Measurements from ENCODE around the gene F2.
A peak's percentile ranks its signal among the peaks of the same experiment; 100 is the strongest.
"Not testable (repeated sequence)": the region's sequence is repeated elsewhere in the genome, so short reads cannot be mapped to it uniquely, and the experiment has no call there.

F2 gene

DNA sequence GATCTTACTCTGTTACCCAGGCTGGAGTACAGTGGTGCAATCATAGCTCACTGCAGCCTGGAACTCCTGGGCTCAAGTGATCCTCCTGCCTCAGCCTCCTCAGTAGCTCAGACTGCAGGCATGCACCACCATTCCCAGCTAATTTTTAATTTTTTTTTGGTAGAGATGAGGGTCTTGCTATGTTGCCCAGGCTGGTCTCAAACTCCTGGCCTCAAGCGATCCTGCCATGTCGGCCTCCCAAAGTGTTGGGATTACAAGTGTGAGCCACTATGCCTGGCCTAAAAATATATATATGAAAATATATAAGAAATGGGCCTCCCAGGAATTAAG, 1.2 kb upstream of the F2 start:
- DNase-seq (ENCODE audit: low read depth, low spot score): not testable (repeated sequence)

- DNase-seq (ENCODE audit: low read depth, low spot score): peak; percentile 17
Measured at GRCh38 chr11:46718155-46719019, 626 bp upstream of the F2 start.

- no peak for DNase-seq (ENCODE audit: low read depth, low spot score)
Measured at GRCh38 chr11:46719543-46720218, 668 bp downstream of the F2 start.

GRCh38 chr11:46721286-46721685, 2.3 kb downstream of the F2 start:
- no peak for DNase-seq (ENCODE audit: low read depth, low spot score)

- DNase-seq (ENCODE audit: low read depth, low spot score): no peak
Measured at GRCh38 chr11:46722566-46723358, 3.7 kb downstream of the F2 start.

GRCh38 chr11:46723359-46723680, 4.3 kb downstream of the F2 start:
- DNase-seq (ENCODE audit: low read depth, low spot score): no peak

DNA sequence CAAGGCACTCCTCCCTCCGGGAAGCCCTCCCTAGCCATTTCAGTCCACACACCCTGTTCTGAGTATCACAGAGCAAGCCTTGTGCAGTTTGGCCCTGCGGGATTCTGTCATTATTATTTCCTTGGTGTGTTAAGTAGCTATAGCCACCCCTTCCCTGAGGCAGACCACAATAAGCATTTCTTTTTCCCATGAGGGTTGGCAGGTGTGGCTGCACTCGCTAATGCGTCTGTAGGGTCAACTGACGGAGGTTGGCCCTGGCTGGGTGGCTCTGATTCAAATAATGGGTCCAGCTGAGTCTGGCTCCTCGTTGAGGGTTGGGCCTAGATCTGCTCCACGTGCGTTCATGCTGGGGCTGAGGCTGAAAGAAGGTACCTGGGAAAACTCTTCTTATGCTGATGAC, 5.1 kb downstream of the F2 start:
- peak; percentile 49 for DNase-seq (ENCODE audit: low read depth, low spot score)

- no peak for DNase-seq (ENCODE audit: low read depth, low spot score)
Measured at GRCh38 chr11:46725338-46726205, 6.6 kb downstream of the F2 start.

DNA sequence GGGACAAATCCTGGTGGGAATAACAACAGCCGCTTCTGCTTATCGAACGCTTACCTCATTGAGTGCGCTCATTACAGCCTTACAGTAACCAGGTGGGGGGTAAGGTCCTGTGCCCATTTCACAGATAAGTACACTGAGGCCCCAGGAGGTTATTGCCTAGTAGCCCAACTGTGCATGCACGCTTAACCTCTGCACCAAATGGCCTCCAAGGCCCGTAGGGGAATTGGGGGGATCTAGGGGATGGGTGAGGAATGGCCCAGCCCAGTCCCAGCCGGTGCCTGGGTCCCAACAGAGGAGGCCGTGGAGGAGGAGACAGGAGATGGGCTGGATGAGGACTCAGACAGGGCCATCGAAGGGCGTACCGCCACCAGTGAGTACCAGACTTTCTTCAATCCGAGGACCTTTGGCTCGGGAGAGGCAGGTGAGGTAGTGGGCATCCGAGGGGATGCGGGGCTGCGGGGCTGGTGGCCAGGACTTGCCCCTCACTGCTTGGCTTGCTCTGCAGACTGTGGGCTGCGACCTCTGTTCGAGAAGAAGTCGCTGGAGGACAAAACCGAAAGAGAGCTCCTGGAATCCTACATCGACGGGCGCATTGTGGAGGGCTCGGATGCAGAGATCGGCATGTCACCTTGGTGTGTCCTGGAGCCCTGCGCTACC, 7.3 kb downstream of the F2 start:
- no peak for DNase-seq (ENCODE audit: low read depth, low spot score)

DNA sequence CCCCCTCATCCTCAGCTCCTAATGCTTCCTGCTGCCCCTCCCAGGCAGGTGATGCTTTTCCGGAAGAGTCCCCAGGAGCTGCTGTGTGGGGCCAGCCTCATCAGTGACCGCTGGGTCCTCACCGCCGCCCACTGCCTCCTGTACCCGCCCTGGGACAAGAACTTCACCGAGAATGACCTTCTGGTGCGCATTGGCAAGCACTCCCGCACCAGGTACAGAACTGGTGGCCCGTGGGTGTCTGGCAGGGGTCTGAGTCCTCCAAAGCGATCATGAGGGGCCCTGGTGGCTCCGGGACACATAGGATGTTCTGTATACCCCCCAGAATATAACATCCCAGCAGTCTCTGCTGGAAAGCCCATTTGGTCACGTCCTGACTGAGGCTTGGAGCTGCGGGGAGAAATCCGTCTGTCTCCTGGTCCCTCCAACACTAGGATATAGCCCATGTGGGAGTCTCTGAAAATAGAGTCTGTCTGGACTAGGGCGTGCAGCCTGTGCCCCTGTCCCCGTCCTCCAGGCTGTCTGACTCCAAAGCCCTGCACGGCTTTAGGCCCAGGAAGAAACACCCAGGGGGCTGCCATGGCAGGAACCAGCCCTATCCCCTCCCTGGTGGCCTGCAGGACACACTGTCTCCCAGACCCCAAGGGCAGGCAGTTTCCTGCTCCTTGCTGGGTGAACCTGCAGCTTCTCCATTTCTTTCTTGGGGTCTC, 9.1 kb downstream of the F2 start:
- DNase-seq (ENCODE audit: low read depth, low spot score): no peak

DNA sequence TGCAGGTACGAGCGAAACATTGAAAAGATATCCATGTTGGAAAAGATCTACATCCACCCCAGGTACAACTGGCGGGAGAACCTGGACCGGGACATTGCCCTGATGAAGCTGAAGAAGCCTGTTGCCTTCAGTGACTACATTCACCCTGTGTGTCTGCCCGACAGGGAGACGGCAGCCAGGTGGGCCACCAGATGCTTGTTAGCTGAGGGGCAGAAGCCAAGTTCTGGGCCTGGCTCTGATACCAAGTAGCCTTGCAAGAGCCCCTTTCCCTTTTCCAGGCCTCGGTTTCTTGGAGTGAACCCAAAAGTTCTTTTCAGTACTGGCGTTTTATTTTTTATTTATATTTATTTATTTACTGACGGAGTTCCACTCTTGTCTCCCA, 9.6 kb downstream of the F2 start:
- DNase-seq (ENCODE audit: low read depth, low spot score): no peak

GRCh38 chr11:46729110-46730027, 10.4 kb downstream of the F2 start:
- DNase-seq (ENCODE audit: low read depth, low spot score): no peak

DNA sequence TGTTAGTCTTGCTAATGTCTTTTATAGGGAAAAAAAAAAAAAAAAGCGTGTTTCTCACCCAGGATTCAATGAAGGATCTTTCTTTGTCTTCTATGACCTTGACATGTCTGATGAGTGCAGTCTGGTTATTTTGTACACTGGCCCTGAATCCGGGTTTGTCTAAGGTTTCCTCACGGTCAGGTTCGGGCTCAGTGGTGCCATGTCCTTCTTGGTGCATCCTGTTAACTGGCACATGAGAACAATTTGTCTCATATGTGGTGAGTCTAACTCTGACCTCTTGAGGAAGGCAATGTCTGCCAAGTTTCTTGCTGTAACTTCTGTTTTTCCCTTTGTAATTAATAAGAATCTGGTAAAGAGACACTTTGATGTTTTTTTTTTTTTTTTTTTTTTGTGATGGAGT, 12.5 kb downstream of the F2 start:
- no peak for DNase-seq (ENCODE audit: low read depth, low spot score)

DNA sequence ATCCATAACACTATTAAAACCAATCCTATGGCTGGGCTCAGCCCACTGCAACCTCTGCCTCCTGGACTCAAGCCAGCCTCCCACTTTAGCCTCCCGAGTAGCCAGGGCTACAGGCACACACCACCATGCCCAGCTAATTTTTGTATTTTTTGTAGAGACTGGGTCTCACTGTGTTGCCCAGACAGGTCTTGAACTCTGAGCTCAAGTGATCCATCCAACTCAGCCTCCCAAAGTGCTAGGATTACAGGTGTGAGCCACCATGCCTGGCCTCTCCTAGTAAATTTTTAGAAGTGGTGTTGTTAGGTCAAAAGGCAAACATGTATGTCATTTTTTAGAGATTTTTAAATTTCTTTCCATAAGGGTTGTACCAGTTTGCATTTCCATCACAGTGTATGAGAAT, 14.2 kb downstream of the F2 start:
- no peak for DNase-seq (ENCODE audit: low read depth, low spot score)

GRCh38 chr11:46736146-46736545, 17.1 kb downstream of the F2 start:
- DNase-seq (ENCODE audit: low read depth, low spot score): no peak

- DNase-seq (ENCODE audit: low read depth, low spot score): no peak
Measured at GRCh38 chr11:46736615-46737014, 17.6 kb downstream of the F2 start.

DNA sequence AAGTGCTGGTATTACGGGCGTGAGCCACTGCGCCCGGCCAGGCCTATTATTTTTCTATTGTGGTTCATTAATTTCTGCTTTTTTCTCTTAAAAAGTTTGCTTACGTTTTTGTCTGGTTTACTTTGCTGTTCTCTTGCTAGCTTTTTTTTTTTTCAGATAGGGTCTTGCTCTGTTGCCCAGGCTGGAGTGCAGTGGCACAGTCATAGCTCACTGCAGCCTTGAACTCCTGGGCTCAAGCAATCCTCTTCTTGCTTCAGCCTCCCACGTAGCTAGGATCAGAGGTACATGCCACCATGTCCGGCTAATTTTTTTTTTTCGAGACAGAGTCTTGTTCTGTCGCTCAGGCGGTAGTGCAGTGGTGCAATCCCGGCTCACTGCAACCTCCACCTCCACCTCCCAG, 18.7 kb downstream of the F2 start:
- DNase-seq (ENCODE audit: low read depth, low spot score): no peak

DNA sequence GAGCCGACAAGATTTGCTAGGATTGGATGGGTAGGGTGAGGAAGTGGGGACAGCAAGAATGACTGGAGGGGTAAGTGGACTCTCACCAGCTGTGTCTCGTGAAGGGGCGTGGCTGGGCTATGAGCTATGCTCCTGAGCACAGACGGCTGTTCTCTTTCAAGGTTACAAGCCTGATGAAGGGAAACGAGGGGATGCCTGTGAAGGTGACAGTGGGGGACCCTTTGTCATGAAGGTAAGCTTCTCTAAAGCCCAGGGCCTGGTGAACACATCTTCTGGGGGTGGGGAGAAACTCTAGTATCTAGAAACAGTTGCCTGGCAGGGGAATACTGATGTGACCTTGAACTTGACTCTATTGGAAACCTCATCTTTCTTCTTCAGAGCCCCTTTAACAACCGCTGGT, 19.9 kb downstream of the F2 start:
- no peak for DNase-seq (ENCODE audit: low read depth, low spot score)
